Ishikawa (cell line): Measurements from ENCODE around the gene CFL1.

ENCODE experiments used
- CEBPB ChIP-seq: IDR thresholded peaks from 2 replicates; pipeline ENCODE4 v1.6.1; 2012
- CREB1 ChIP-seq: IDR thresholded peaks from 2 replicates; pipeline ENCODE4 v1.6.1; 2012; ENCODE audit warnings: low read depth
- EGR1 ChIP-seq: IDR thresholded peaks from 2 replicates; pipeline ENCODE4 v1.6.1; 2012
- EP300 ChIP-seq: IDR thresholded peaks from 2 replicates; pipeline ENCODE4 v1.6.1; 2012; ENCODE audit warnings: borderline replicate concordance
- FOXM1 ChIP-seq: IDR thresholded peaks from 2 replicates; pipeline ENCODE4 v1.6.1; 2012; ENCODE audit warnings: low read depth, borderline replicate concordance
- MAX ChIP-seq: IDR thresholded peaks from 2 replicates; pipeline ENCODE4 v1.6.1; 2012
- NFIC ChIP-seq: IDR thresholded peaks from 2 replicates; pipeline ENCODE4 v1.6.1; 2012
- RAD21 ChIP-seq: IDR thresholded peaks from 2 replicates; pipeline ENCODE4 v1.6.1; 2012; ENCODE audit warnings: low read depth
- REST ChIP-seq: IDR thresholded peaks from 2 replicates; pipeline ENCODE4 v1.6.1; 2012; ENCODE audit warnings: low read depth, mild to moderate bottlenecking
- TAF1 ChIP-seq: IDR thresholded peaks from 2 replicates; pipeline ENCODE4 v1.6.1; 2012; ENCODE audit warnings: low read depth, mild to moderate bottlenecking
- TCF12 ChIP-seq: IDR thresholded peaks from 2 replicates; pipeline ENCODE4 v1.6.1; 2012; ENCODE audit warnings: low read depth
- TEAD4 ChIP-seq: IDR thresholded peaks from 2 replicates; pipeline ENCODE4 v1.6.1; 2012
- USF1 ChIP-seq: IDR thresholded peaks from 2 replicates; pipeline ENCODE4 v1.6.1; 2012
- YY1 ChIP-seq: IDR thresholded peaks from 2 replicates; pipeline ENCODE4 v1.6.1; 2012; ENCODE audit warnings: low read depth
- ZBTB7A ChIP-seq: IDR thresholded peaks from 2 replicates; pipeline ENCODE4 v1.6.1; 2012; ENCODE audit warnings: low read depth

CFL1 gene

GRCh38 chr11:65851811-65852507 is 6.0 kb downstream of the CFL1 start:
- TF ChIP-seq RAD21, result no peak
- TF ChIP-seq TAF1, result no peak
- TF ChIP-seq TEAD4, result no peak
- TF ChIP-seq TCF12, result no peak
- TF ChIP-seq EP300, result no peak
- TF ChIP-seq ZBTB7A, result no peak
- TF ChIP-seq USF1, result no peak
- no peak for TF ChIP-seq MAX
- TF ChIP-seq NFIC, result no peak
- no peak for TF ChIP-seq YY1
- no peak for TF ChIP-seq CEBPB
- TF ChIP-seq FOXM1, result no peak
- TF ChIP-seq REST, result no peak
- TF ChIP-seq EGR1, result no peak
- TF ChIP-seq CREB1, result no peak

- TF ChIP-seq RAD21 (0 out of 2 replicates have a peak, but pooled peaks have one; percentile 8), EGR1 (no peak), EP300 (no peak), CREB1 (no peak), YY1 (no peak)
These were observed 6.8 kb downstream of the CFL1 start for GRCh38 chr11:65851083-65851579.

GRCh38 chr11:65850217-65851082 is 7.5 kb downstream of the CFL1 start:
- no peak for TF ChIP-seq TCF12
- no peak for TF ChIP-seq FOXM1
- TF ChIP-seq CREB1, result no peak
- TF ChIP-seq TAF1, result no peak

GRCh38 chr11:65849771-65850216 is 8.2 kb downstream of the CFL1 start:
- TF ChIP-seq MAX (no peak), RAD21 (no peak), ZBTB7A (no peak), CEBPB (no peak), REST (no peak), USF1 (no peak), TEAD4 (no peak), EGR1 (no peak), TAF1 (no peak), YY1 (no peak), NFIC (no peak)

- TF ChIP-seq CEBPB, result no peak
- TF ChIP-seq TEAD4, result no peak
- no peak for TF ChIP-seq TCF12
- TF ChIP-seq NFIC, result no peak
- no peak for TF ChIP-seq CREB1
- TF ChIP-seq MAX, result no peak
These were observed 8.6 kb downstream of the CFL1 start for GRCh38 chr11:65849366-65849765.
